H1 (cell line): ENCODE data around the gene TTC28. TPM values are rescaled to one million over a fixed set of nuclear protein-coding genes. Genes with fewer than 3 reads are reported as not detected.

Experiments
- BACH1 ChIP-seq: IDR thresholded peaks from 2 replicates; pipeline ENCODE4 v1.6.1; 2012; ENCODE audit warnings: low read length, improper control_type of control experiment
- CHD2 ChIP-seq: IDR thresholded peaks from 2 replicates; pipeline ENCODE4 v1.6.1; 2012; ENCODE audit warnings: low read length, improper control_type of control experiment
- CHD7 ChIP-seq: fragments of 300-600 bp; sonication (generic); IDR thresholded peaks from 2 replicates; pipeline ENCODE4 v1.7.1; 2012; ENCODE audit warnings: low read length, moderate library complexity, mild to moderate bottlenecking, inconsistent platforms; ENCODE audit not compliant: insufficient replicate concordance
- EZH2 ChIP-seq: fragments of 200-600 bp; sonication (generic); IDR thresholded peaks from 2 replicates; pipeline ENCODE4 v1.7.1; 2012; ENCODE audit warnings: low read depth, mild to moderate bottlenecking, moderate library complexity, low read length, inconsistent platforms; ENCODE audit not compliant: severe bottlenecking
- RAD21 ChIP-seq, 2 experiments: IDR thresholded peaks in 1 of 2; conservative IDR thresholded peaks in 1 of 2; 2 replicates each; pipeline ENCODE4 v1.6.1; 2011; ENCODE audit warnings: low read depth in 2 of 2, low read length in 2 of 2, improper control_type of control experiment in 1 of 2, inconsistent platforms in 1 of 2, mild to moderate bottlenecking in 1 of 2, moderate library complexity in 1 of 2
- RNF2 ChIP-seq: fragments of 200-900, 300-1000 bp; sonication (generic); IDR thresholded peaks from 2 replicates; pipeline ENCODE4 v1.7.1; 2016; ENCODE audit warnings: borderline replicate concordance, low read depth, mild to moderate bottlenecking, antibody characterized with exemption, low read length; ENCODE audit not compliant: poor library complexity, severe bottlenecking; ENCODE audit errors: missing control alignments
- SP1 ChIP-seq: IDR thresholded peaks from 2 replicates; pipeline ENCODE4 v1.6.1; 2011; ENCODE audit warnings: low read depth, low read length
- USF2 ChIP-seq: IDR thresholded peaks from 2 replicates; pipeline ENCODE4 v1.6.1; 2011; ENCODE audit warnings: low read length, improper control_type of control experiment
- polyA plus RNA-seq, 7 experiments: library from polyadenylated mRNA; depleted of rRNA in 3 of 7; stranded (reverse) in 5 of 7; unstranded in 2 of 7; fragments of >200 nt in 5 of 7; fragments of 200-250 nt in 2 of 7; gene quantifications; 1 replicate in 5 of 7; 2 replicates in 1 of 7; 4 replicates in 1 of 7; pipeline versions ENCODE4 v1.2.1 to v1.2.3, GENCODE V29; 2011 to 2013; ENCODE audit warnings: missing spikeins in 2 of 7, mixed read lengths in 2 of 7
- total RNA-seq: library from RNA; stranded (reverse); fragmentation: NEBNext Ultra II Directional; extraction: Animal tissue kit (Norgen Biotek cat#: 25700); gene quantifications from 2 replicates; pipeline ENCODE4 v1.2.1, GENCODE V29; 2021

The TTC28 gene
- total and polyA plus RNA-seq, 2 of the 8 experiments (the other 6 are each of a cell fraction or from before 2014, with no cell fraction given), result 2.6 to 12.6 TPM

GRCh38 chr22:28373831-28374230 lies 305.8 kb downstream of the TTC28 start (continued):
- TF ChIP-seq CHD7, result no peak
- no peak for TF ChIP-seq BACH1
- TF ChIP-seq EZH2, result no peak
- no peak for TF ChIP-seq SP1
- no peak for TF ChIP-seq USF2
- no peak for TF ChIP-seq RNF2
- no peak for TF ChIP-seq CHD2
- no peak for TF ChIP-seq RAD21 (IDR thresholded peaks at IDR 0.05 in 1 of 2, conservative IDR thresholded peaks at IDR 0.05 in 1 of 2; ENCODE audit: low read depth in 2 of 2, low read length in 2 of 2)
